ENCODE data around the gene SELL. TPM values are rescaled to one million over a fixed set of nuclear protein-coding genes. Genes with fewer than 3 reads are reported as not detected.

SELL gene
- total and polyA plus RNA-seq, 2 experiments from 2014 or later: not detected

- Histone ChIP-seq H3K4me3 (no peak overlapping the region), H3K27ac (no peak overlapping the region), H3K27me3 (no peaks in the 10 kb centered on the region), H3K36me3 (no peaks in the 10 kb centered on the region), H3K4me1 (ENCODE audit: low read depth) (no peaks in the 10 kb centered on the region), H3K9me3 (ENCODE audit: low read depth) (no peaks in the 10 kb centered on the region)
- DNase-seq (ENCODE audit: low read depth in 1 of 2, low spot score in 1 of 2): no peak
- no peak for TF ChIP-seq CTCF (IDR thresholded peaks at IDR 0.05; ENCODE audit: low read depth, low read length)
These were observed 18.6 kb upstream of the SELL start for GRCh38 chr1:169729991-169730390.

GRCh38 chr1:169727307-169727706 lies 15.9 kb upstream of the SELL start:
- Histone ChIP-seq H3K9me3 (ENCODE audit: low read depth) (no peaks in the 10 kb centered on the region), H3K4me3 (no peak overlapping the region), H3K4me1 (ENCODE audit: low read depth) (no peaks in the 10 kb centered on the region), H3K27me3 (no peaks in the 10 kb centered on the region), H3K27ac (no peak overlapping the region), H3K36me3 (no peaks in the 10 kb centered on the region)
- no peak for DNase-seq (ENCODE audit: low read depth in 1 of 2, low spot score in 1 of 2)
- no peak for TF ChIP-seq CTCF (IDR thresholded peaks at IDR 0.05; ENCODE audit: low read depth, low read length)

GRCh38 chr1:169726851-169727250 lies 15.4 kb upstream of the SELL start:
- Histone ChIP-seq H3K36me3 (no peaks in the 10 kb centered on the region), H3K4me3 (no peak overlapping the region), H3K9me3 (ENCODE audit: low read depth) (no peaks in the 10 kb centered on the region), H3K27me3 (no peaks in the 10 kb centered on the region), H3K27ac (no peak overlapping the region), H3K4me1 (ENCODE audit: low read depth) (no peaks in the 10 kb centered on the region)
- no peak for DNase-seq (ENCODE audit: low read depth in 1 of 2, low spot score in 1 of 2)
- no peak for TF ChIP-seq CTCF (IDR thresholded peaks at IDR 0.05; ENCODE audit: low read depth, low read length)

- H3K4me1 ChIP-seq (ENCODE audit: low read depth): no peaks in the 10 kb centered on the region
- DNase-seq (ENCODE audit: low read depth in 1 of 2, low spot score in 1 of 2): no peak
- no peak overlapping the region for H3K4me3 ChIP-seq
- no peaks in the 10 kb centered on the region for H3K9me3 ChIP-seq (ENCODE audit: low read depth)
- no peak overlapping the region for H3K27ac ChIP-seq
- TF ChIP-seq CTCF (IDR thresholded peaks at IDR 0.05; ENCODE audit: low read depth, low read length): no peak
- H3K36me3 ChIP-seq: no peaks in the 10 kb centered on the region
- no peaks in the 10 kb centered on the region for H3K27me3 ChIP-seq
These were observed 14.5 kb upstream of the SELL start for GRCh38 chr1:169725930-169726329.

GRCh38 chr1:169724168-169724567 lies 12.7 kb upstream of the SELL start:
- H3K36me3 ChIP-seq: no peaks in the 10 kb centered on the region
- no peaks in the 10 kb centered on the region for H3K27me3 ChIP-seq
- H3K4me3 ChIP-seq: no peak overlapping the region
- TF ChIP-seq CTCF (IDR thresholded peaks at IDR 0.05; ENCODE audit: low read depth, low read length): no peak
- H3K4me1 ChIP-seq (ENCODE audit: low read depth): no peaks in the 10 kb centered on the region
- no peak overlapping the region for H3K27ac ChIP-seq
- H3K9me3 ChIP-seq (ENCODE audit: low read depth): no peaks in the 10 kb centered on the region
- no peak for DNase-seq (ENCODE audit: low read depth in 1 of 2, low spot score in 1 of 2)

GRCh38 chr1:169723763-169724162 lies 12.3 kb upstream of the SELL start:
- Histone ChIP-seq H3K36me3 (no peaks in the 10 kb centered on the region), H3K27me3 (no peaks in the 10 kb centered on the region), H3K4me3 (no peak overlapping the region), H3K27ac (no peak overlapping the region), H3K4me1 (ENCODE audit: low read depth) (no peaks in the 10 kb centered on the region), H3K9me3 (ENCODE audit: low read depth) (no peaks in the 10 kb centered on the region)
- DNase-seq (ENCODE audit: low read depth in 1 of 2, low spot score in 1 of 2): no peak
- TF ChIP-seq CTCF (IDR thresholded peaks at IDR 0.05; ENCODE audit: low read depth, low read length): no peak

Data from cardiac muscle cell (in vitro differentiated cells and primary cell).